GM04504 (cell line): ENCODE data around the gene CARMIL1.
A peak's percentile ranks its signal among the peaks of the same experiment; 100 is the strongest.

Source experiments
- DNase-seq: peaks from one replicate; pipeline ENCODE4 v3.0.0-alpha.2; 2012; ENCODE audit warnings: low read depth

CARMIL1 gene

GRCh38 chr6:25278914-25279747 is at the start of gene CARMIL1:
CARMIL1 (plus strand) TSS chr6:25279374; CDS start chr6:25279796, 422 bp downstream.
- DNase-seq, result peak; percentile 48

GRCh38 chr6:25229671-25230321 is 49.4 kb upstream of the CARMIL1 start:
- DNase-seq, result peak; percentile 84

GRCh38 chr6:25232479-25232878 is 46.7 kb upstream of the CARMIL1 start:
- peak; percentile 66 for DNase-seq

GRCh38 chr6:25233226-25233625 is 45.9 kb upstream of the CARMIL1 start:
- no peak for DNase-seq

GRCh38 chr6:25237579-25237978 is 41.6 kb upstream of the CARMIL1 start:
- no peak for DNase-seq

GRCh38 chr6:25239059-25239458 is 40.1 kb upstream of the CARMIL1 start:
- no peak for DNase-seq

- no peak for DNase-seq
Observed at GRCh38 chr6:25239498-25239897, 39.7 kb upstream of the CARMIL1 start.

GRCh38 chr6:25242567-25242966 is 36.6 kb upstream of the CARMIL1 start:
- no peak for DNase-seq

- DNase-seq, result no peak
Observed at GRCh38 chr6:25244865-25245264, 34.3 kb upstream of the CARMIL1 start.

- peak; percentile 55 for DNase-seq
Observed at GRCh38 chr6:25248123-25248522, 31.1 kb upstream of the CARMIL1 start.

- no peak for DNase-seq
Observed at GRCh38 chr6:25249133-25249532, 30.0 kb upstream of the CARMIL1 start.

- DNase-seq, result no peak
Observed at GRCh38 chr6:25250878-25251277, 28.3 kb upstream of the CARMIL1 start.

- DNase-seq, result no peak
Observed at GRCh38 chr6:25251426-25251825, 27.7 kb upstream of the CARMIL1 start.

GRCh38 chr6:25253351-25253750 is 25.8 kb upstream of the CARMIL1 start:
- no peak for DNase-seq

GRCh38 chr6:25254671-25255070 is 24.5 kb upstream of the CARMIL1 start:
- no peak for DNase-seq

- DNase-seq, result no peak
Observed at GRCh38 chr6:25257686-25258348, 21.4 kb upstream of the CARMIL1 start.

- DNase-seq, result no peak
Observed at GRCh38 chr6:25259756-25260155, 19.4 kb upstream of the CARMIL1 start.

- DNase-seq, result peak; percentile 69
Observed at GRCh38 chr6:25263657-25264056, 15.5 kb upstream of the CARMIL1 start.

- no peak for DNase-seq
Observed at GRCh38 chr6:25266456-25267100, 12.6 kb upstream of the CARMIL1 start.

GRCh38 chr6:25267662-25268061 is 11.5 kb upstream of the CARMIL1 start:
- DNase-seq, result no peak

- DNase-seq, result no peak
Observed at GRCh38 chr6:25270559-25270958, 8.6 kb upstream of the CARMIL1 start.

GRCh38 chr6:25275436-25275835 is 3.7 kb upstream of the CARMIL1 start:
- DNase-seq, result no peak
